Measurements from ENCODE around the gene ZPBP2.
"Not testable (repeated sequence)": the region's sequence is repeated elsewhere in the genome, so short reads cannot be mapped to it uniquely, and the experiment has no call there.

ZPBP2 gene

GRCh38 chr17:39835038-39835786, 32.8 kb upstream of the ZPBP2 start:
- Histone ChIP-seq H3K36me3 (ENCODE audit: control insufficient read depth in 1 of 2, insufficient read depth in 2 of 2, low read length in 2 of 2) (no peaks in the 10 kb centered on the region), H3K9me3 (ENCODE audit: control insufficient read depth in 1 of 2, low read length in 2 of 2) (peaks cover 0 to 11% of the 10 kb centered on the region in 2 donors), H3K4me1 (ENCODE audit: control insufficient read depth in 1 of 2, insufficient read depth in 2 of 2, low read length in 2 of 2) (no peaks in the 10 kb centered on the region), H3K4me3 (ENCODE audit: low read depth in 1 of 2, low read length in 2 of 2) (no peak overlapping the region), H3K27ac (ENCODE audit: low read length) (no peak overlapping the region), H3K27me3 (ENCODE audit: low read depth, low read length) (no peaks in the 10 kb centered on the region)

GRCh38 chr17:39836117-39836516, 31.9 kb upstream of the ZPBP2 start:
- H3K27me3 ChIP-seq (ENCODE audit: low read depth, low read length), result no peaks in the 10 kb centered on the region
- H3K4me3 ChIP-seq (ENCODE audit: low read depth in 1 of 2, low read length in 2 of 2), result no peak overlapping the region
- no peak overlapping the region for H3K27ac ChIP-seq (ENCODE audit: low read length)
- H3K36me3 ChIP-seq (ENCODE audit: control insufficient read depth in 1 of 2, insufficient read depth in 2 of 2, low read length in 2 of 2), result no peaks in the 10 kb centered on the region
- peaks cover 0 to 11% of the 10 kb centered on the region in 2 donors for H3K9me3 ChIP-seq (ENCODE audit: control insufficient read depth in 1 of 2, low read length in 2 of 2)
- no peaks in the 10 kb centered on the region for H3K4me1 ChIP-seq (ENCODE audit: control insufficient read depth in 1 of 2, insufficient read depth in 2 of 2, low read length in 2 of 2)

GRCh38 chr17:39838057-39838456, 29.9 kb upstream of the ZPBP2 start:
- H3K36me3 ChIP-seq (ENCODE audit: control insufficient read depth in 1 of 2, insufficient read depth in 2 of 2, low read length in 2 of 2), result no peaks in the 10 kb centered on the region
- H3K27me3 ChIP-seq (ENCODE audit: low read depth, low read length), result no peaks in the 10 kb centered on the region
- H3K4me1 ChIP-seq (ENCODE audit: control insufficient read depth in 1 of 2, insufficient read depth in 2 of 2, low read length in 2 of 2), result no peaks in the 10 kb centered on the region
- peaks cover 0 to 11% of the 10 kb centered on the region in 2 donors for H3K9me3 ChIP-seq (ENCODE audit: control insufficient read depth in 1 of 2, low read length in 2 of 2)
- H3K4me3 ChIP-seq (ENCODE audit: low read depth in 1 of 2, low read length in 2 of 2), result no peak overlapping the region
- H3K27ac ChIP-seq (ENCODE audit: low read length), result no peak overlapping the region

GRCh38 chr17:39838784-39839183, 29.2 kb upstream of the ZPBP2 start:
- Histone ChIP-seq H3K36me3 (ENCODE audit: control insufficient read depth in 1 of 2, insufficient read depth in 2 of 2, low read length in 2 of 2) (no peaks in the 10 kb centered on the region), H3K9me3 (ENCODE audit: control insufficient read depth in 1 of 2, low read length in 2 of 2) (peaks cover 0 to 11% of the 10 kb centered on the region in 2 donors), H3K27ac (ENCODE audit: low read length) (no peak overlapping the region), H3K4me3 (ENCODE audit: low read depth in 1 of 2, low read length in 2 of 2) (no peak overlapping the region), H3K27me3 (ENCODE audit: low read depth, low read length) (no peaks in the 10 kb centered on the region), H3K4me1 (ENCODE audit: control insufficient read depth in 1 of 2, insufficient read depth in 2 of 2, low read length in 2 of 2) (no peaks in the 10 kb centered on the region)

GRCh38 chr17:39841134-39841683, 26.8 kb upstream of the ZPBP2 start:
- H3K4me1 ChIP-seq (ENCODE audit: control insufficient read depth in 1 of 2, insufficient read depth in 2 of 2, low read length in 2 of 2), result no peaks in the 10 kb centered on the region
- H3K36me3 ChIP-seq (ENCODE audit: control insufficient read depth in 1 of 2, insufficient read depth in 2 of 2, low read length in 2 of 2), result no peaks in the 10 kb centered on the region
- H3K27ac ChIP-seq (ENCODE audit: low read length), result no peak overlapping the region
- H3K9me3 ChIP-seq (ENCODE audit: control insufficient read depth in 1 of 2, low read length in 2 of 2), result no peaks in the 10 kb centered on the region
- no peaks in the 10 kb centered on the region for H3K27me3 ChIP-seq (ENCODE audit: low read depth, low read length)
- no peak overlapping the region for H3K4me3 ChIP-seq (ENCODE audit: low read depth in 1 of 2, low read length in 2 of 2)

GRCh38 chr17:39845052-39845846, 22.8 kb upstream of the ZPBP2 start:
- no peaks in the 10 kb centered on the region for H3K4me1 ChIP-seq (ENCODE audit: control insufficient read depth in 1 of 2, insufficient read depth in 2 of 2, low read length in 2 of 2)
- H3K36me3 ChIP-seq (ENCODE audit: control insufficient read depth in 1 of 2, insufficient read depth in 2 of 2, low read length in 2 of 2), result no peaks in the 10 kb centered on the region
- H3K4me3 ChIP-seq (ENCODE audit: low read depth in 1 of 2, low read length in 2 of 2), result no peak overlapping the region
- H3K27me3 ChIP-seq (ENCODE audit: low read depth, low read length), result no peaks in the 10 kb centered on the region
- H3K9me3 ChIP-seq (ENCODE audit: control insufficient read depth in 1 of 2, low read length in 2 of 2), result no peaks in the 10 kb centered on the region
- H3K27ac ChIP-seq (ENCODE audit: low read length), result no peak overlapping the region

GRCh38 chr17:39846205-39846604, 21.8 kb upstream of the ZPBP2 start:
- Histone ChIP-seq H3K9me3 (ENCODE audit: control insufficient read depth in 1 of 2, low read length in 2 of 2) (no peaks in the 10 kb centered on the region), H3K36me3 (ENCODE audit: control insufficient read depth in 1 of 2, insufficient read depth in 2 of 2, low read length in 2 of 2) (no peaks in the 10 kb centered on the region), H3K27ac (ENCODE audit: low read length) (no peak overlapping the region), H3K4me1 (ENCODE audit: control insufficient read depth in 1 of 2, insufficient read depth in 2 of 2, low read length in 2 of 2) (no peaks in the 10 kb centered on the region), H3K4me3 (ENCODE audit: low read depth in 1 of 2, low read length in 2 of 2) (no peak overlapping the region), H3K27me3 (ENCODE audit: low read depth, low read length) (no peaks in the 10 kb centered on the region)

GRCh38 chr17:39848600-39848999, 19.4 kb upstream of the ZPBP2 start:
- H3K4me1 ChIP-seq (ENCODE audit: control insufficient read depth in 1 of 2, insufficient read depth in 2 of 2, low read length in 2 of 2), result no peaks in the 10 kb centered on the region
- no peak overlapping the region for H3K27ac ChIP-seq (ENCODE audit: low read length)
- H3K4me3 ChIP-seq (ENCODE audit: low read depth in 1 of 2, low read length in 2 of 2), result no peak overlapping the region
- H3K9me3 ChIP-seq (ENCODE audit: control insufficient read depth in 1 of 2, low read length in 2 of 2), result no peaks in the 10 kb centered on the region
- H3K27me3 ChIP-seq (ENCODE audit: low read depth, low read length), result no peaks in the 10 kb centered on the region
- H3K36me3 ChIP-seq (ENCODE audit: control insufficient read depth in 1 of 2, insufficient read depth in 2 of 2, low read length in 2 of 2), result no peaks in the 10 kb centered on the region

GRCh38 chr17:39850186-39850585, 17.8 kb upstream of the ZPBP2 start:
- H3K27ac ChIP-seq (ENCODE audit: low read length); H3K4me1 ChIP-seq (ENCODE audit: control insufficient read depth in 1 of 2, insufficient read depth in 2 of 2, low read length in 2 of 2); H3K9me3 ChIP-seq (ENCODE audit: control insufficient read depth in 1 of 2, low read length in 2 of 2); H3K4me3 ChIP-seq (ENCODE audit: low read depth in 1 of 2, low read length in 2 of 2); H3K27me3 ChIP-seq (ENCODE audit: low read depth, low read length); H3K36me3 ChIP-seq (ENCODE audit: control insufficient read depth in 1 of 2, insufficient read depth in 2 of 2, low read length in 2 of 2): not testable (repeated sequence)

GRCh38 chr17:39852239-39852638, 15.8 kb upstream of the ZPBP2 start:
- no peaks in the 10 kb centered on the region for H3K36me3 ChIP-seq (ENCODE audit: control insufficient read depth in 1 of 2, insufficient read depth in 2 of 2, low read length in 2 of 2)
- H3K4me3 ChIP-seq (ENCODE audit: low read depth in 1 of 2, low read length in 2 of 2), result no peak overlapping the region
- H3K27me3 ChIP-seq (ENCODE audit: low read depth, low read length), result no peaks in the 10 kb centered on the region
- no peaks in the 10 kb centered on the region for H3K9me3 ChIP-seq (ENCODE audit: control insufficient read depth in 1 of 2, low read length in 2 of 2)
- H3K27ac ChIP-seq (ENCODE audit: low read length), result no peak overlapping the region
- no peaks in the 10 kb centered on the region for H3K4me1 ChIP-seq (ENCODE audit: control insufficient read depth in 1 of 2, insufficient read depth in 2 of 2, low read length in 2 of 2)

GRCh38 chr17:39854909-39855308, 13.1 kb upstream of the ZPBP2 start:
- Histone ChIP-seq H3K36me3 (ENCODE audit: control insufficient read depth in 1 of 2, insufficient read depth in 2 of 2, low read length in 2 of 2) (no peaks in the 10 kb centered on the region), H3K27me3 (ENCODE audit: low read depth, low read length) (no peaks in the 10 kb centered on the region), H3K4me3 (ENCODE audit: low read depth in 1 of 2, low read length in 2 of 2) (no peak overlapping the region), H3K27ac (ENCODE audit: low read length) (no peak overlapping the region), H3K9me3 (ENCODE audit: control insufficient read depth in 1 of 2, low read length in 2 of 2) (no peaks in the 10 kb centered on the region), H3K4me1 (ENCODE audit: control insufficient read depth in 1 of 2, insufficient read depth in 2 of 2, low read length in 2 of 2) (no peaks in the 10 kb centered on the region)

Data from muscle layer of duodenum (tissue), 2 donors.